C4-2B (cell line): ENCODE data around the gene PDHX.

ENCODE experiments used
- CTCF ChIP-seq: fragments of 450-650 bp; conservative IDR thresholded peaks from 2 replicates; pipeline ENCODE4 v1.5.1; 2017; ENCODE audit warnings: mild to moderate bottlenecking
- ZFX ChIP-seq: fragments of 450-650 bp; IDR thresholded peaks from 2 replicates; pipeline ENCODE4 v1.6.1; 2017

GRCh38 chr11:34977089-34977912 is 60.9 kb downstream of the PDHX start:
- TF ChIP-seq CTCF (no peak), ZFX (no peak)
